Measurements from ENCODE around the gene SIK2. TPM values are rescaled to one million over a fixed set of nuclear protein-coding genes. Genes with fewer than 3 reads are reported as not detected.

The SIK2 gene
- total RNA-seq, 1 donor from 2014 or later = 19.0 TPM

DNA sequence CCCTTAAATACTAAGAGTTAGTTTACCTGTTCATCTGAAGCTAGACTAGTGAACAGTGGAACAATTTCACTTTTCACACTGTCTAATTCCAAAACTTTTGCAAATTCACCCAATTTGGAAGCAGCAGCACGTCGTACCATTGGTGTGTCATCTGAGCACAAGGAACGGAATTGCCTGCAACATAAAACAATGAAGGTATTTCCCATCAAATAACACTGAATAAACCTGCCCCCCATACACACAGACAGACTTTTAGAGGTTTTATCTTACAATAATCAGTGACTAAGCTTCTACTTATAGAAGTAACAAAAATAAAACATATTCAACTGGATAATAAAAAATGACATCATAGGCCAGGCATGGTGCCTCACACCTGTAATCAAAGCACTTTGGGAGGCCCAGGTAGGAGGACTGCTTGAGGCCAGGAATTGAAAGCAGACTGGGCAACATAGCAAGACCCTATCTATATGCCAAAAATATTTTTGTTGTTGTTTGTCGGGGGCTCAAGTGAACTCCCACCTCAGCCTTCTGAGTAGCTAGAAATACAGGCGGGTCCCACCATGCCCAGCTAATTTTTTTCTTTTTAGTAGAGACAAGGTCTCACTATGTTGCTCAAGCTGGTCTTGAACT is 157.6 kb downstream of the SIK2 start:
- Mint-ChIP-seq H3K4me1 (ENCODE audit: unreplicated experiment) (peaks cover 20% of the 10 kb centered on the region), H3K4me3 (ENCODE audit: unreplicated experiment) (no peak overlapping the region)

DNA sequence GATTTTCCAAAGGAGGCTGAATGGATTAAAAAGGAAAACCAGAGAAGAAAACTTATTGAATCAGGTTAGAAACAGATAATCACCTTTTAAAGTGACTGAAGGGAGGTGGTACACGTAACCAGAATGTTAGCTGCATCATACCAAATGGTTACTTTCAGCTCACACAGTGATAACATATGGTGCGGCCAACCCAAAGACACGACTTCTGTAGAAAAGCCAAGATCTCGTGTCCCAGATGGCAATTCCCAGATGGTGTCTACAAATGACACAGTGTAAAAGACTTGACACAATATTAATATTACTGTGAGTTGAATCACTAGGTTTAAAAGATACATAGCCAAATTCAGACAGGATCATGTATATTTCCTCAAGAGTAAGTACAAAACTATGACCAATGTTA is 158.8 kb downstream of the SIK2 start:
- no peaks in the 10 kb centered on the region for H3K9me3 Mint-ChIP-seq (ENCODE audit: unreplicated experiment)
- no peaks in the 10 kb centered on the region for H3K27me3 Mint-ChIP-seq (ENCODE audit: unreplicated experiment)
- H3K4me1 Mint-ChIP-seq (ENCODE audit: unreplicated experiment) = peaks cover 24% of the 10 kb centered on the region
- TF ChIP-seq CTCF (IDR thresholded peaks at IDR 0.05) = no peak
- no peak for DNase-seq (ENCODE audit: extremely low spot score, unreplicated experiment)
- peak overlapping the region; percentile 20 for H3K27ac Mint-ChIP-seq (ENCODE audit: unreplicated experiment)
- H3K36me3 Mint-ChIP-seq (ENCODE audit: unreplicated experiment) = peaks cover 50% of the 10 kb centered on the region
- H3K4me3 Mint-ChIP-seq (ENCODE audit: unreplicated experiment) = no peak overlapping the region

More for the DNA sequence above, 157.6 kb downstream of the SIK2 start:
- Mint-ChIP-seq H3K27ac (ENCODE audit: unreplicated experiment) (peak overlapping the region; percentile 25), H3K36me3 (ENCODE audit: unreplicated experiment) (peaks cover 52% of the 10 kb centered on the region), H3K9me3 (ENCODE audit: unreplicated experiment) (no peaks in the 10 kb centered on the region), H3K27me3 (ENCODE audit: unreplicated experiment) (no peaks in the 10 kb centered on the region)
- TF ChIP-seq CTCF (IDR thresholded peaks at IDR 0.05) = no peak
- no peak for DNase-seq (ENCODE audit: extremely low spot score, unreplicated experiment)

DNA sequence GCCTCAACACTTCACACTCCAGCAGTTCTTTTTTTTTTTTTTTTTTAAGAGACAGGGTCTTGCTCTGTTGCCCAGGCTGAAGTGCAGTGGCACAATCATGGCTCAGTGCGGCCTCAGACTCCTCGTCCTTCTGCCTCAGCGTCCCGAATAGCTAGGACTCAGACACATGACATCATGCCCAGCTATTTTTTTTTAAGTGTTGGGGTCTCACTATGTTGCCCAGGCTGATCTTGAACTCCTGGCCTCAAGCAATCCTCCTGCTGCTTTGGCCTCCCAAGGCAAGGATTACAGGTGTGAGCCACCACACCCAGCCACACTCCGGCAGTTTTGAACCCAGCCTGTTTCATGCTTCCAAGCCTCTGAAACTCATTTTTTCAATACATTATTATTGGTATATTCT is 160.3 kb downstream of the SIK2 start:
- DNase-seq (ENCODE audit: extremely low spot score, unreplicated experiment) = no peak
- Mint-ChIP-seq H3K27ac (ENCODE audit: unreplicated experiment) (no peak overlapping the region), H3K4me3 (ENCODE audit: unreplicated experiment) (no peak overlapping the region), H3K9me3 (ENCODE audit: unreplicated experiment) (no peaks in the 10 kb centered on the region), H3K27me3 (ENCODE audit: unreplicated experiment) (no peaks in the 10 kb centered on the region), H3K4me1 (ENCODE audit: unreplicated experiment) (peaks cover 32% of the 10 kb centered on the region), H3K36me3 (ENCODE audit: unreplicated experiment) (peaks cover 43% of the 10 kb centered on the region)
- TF ChIP-seq CTCF (IDR thresholded peaks at IDR 0.05) = no peak

GRCh38 chr11:111762981-111763643 is 160.9 kb downstream of the SIK2 start:
- peaks cover 32% of the 10 kb centered on the region for H3K4me1 Mint-ChIP-seq (ENCODE audit: unreplicated experiment)
- DNase-seq (ENCODE audit: extremely low spot score, unreplicated experiment) = no peak
- no peaks in the 10 kb centered on the region for H3K9me3 Mint-ChIP-seq (ENCODE audit: unreplicated experiment)
- H3K36me3 Mint-ChIP-seq (ENCODE audit: unreplicated experiment) = peaks cover 39% of the 10 kb centered on the region
- peak; percentile 29 for TF ChIP-seq CTCF (IDR thresholded peaks at IDR 0.05)
- H3K4me3 Mint-ChIP-seq (ENCODE audit: unreplicated experiment) = no peak overlapping the region
- no peak overlapping the region for H3K27ac Mint-ChIP-seq (ENCODE audit: unreplicated experiment)
- no peaks in the 10 kb centered on the region for H3K27me3 Mint-ChIP-seq (ENCODE audit: unreplicated experiment)

GRCh38 chr11:111764621-111765020 is 162.4 kb downstream of the SIK2 start:
- Mint-ChIP-seq H3K9me3 (ENCODE audit: unreplicated experiment) (no peaks in the 10 kb centered on the region), H3K4me1 (ENCODE audit: unreplicated experiment) (peaks cover 26% of the 10 kb centered on the region), H3K36me3 (ENCODE audit: unreplicated experiment) (peaks cover 28% of the 10 kb centered on the region), H3K27me3 (ENCODE audit: unreplicated experiment) (no peaks in the 10 kb centered on the region), H3K27ac (ENCODE audit: unreplicated experiment) (peak overlapping the region; percentile 33), H3K4me3 (ENCODE audit: unreplicated experiment) (peak overlapping the region; percentile 100)
- TF ChIP-seq CTCF (IDR thresholded peaks at IDR 0.05) = no peak
- no peak for DNase-seq (ENCODE audit: extremely low spot score, unreplicated experiment)
